GM12892 (cell line): Measurements from ENCODE around the gene NOX4.
"Not testable (repeated sequence)": the region's sequence is repeated elsewhere in the genome, so short reads cannot be mapped to it uniquely, and the experiment has no call there.

Experiments used
- POLR2A ChIP-seq: IDR thresholded peaks from 2 replicates; pipeline ENCODE4 v1.6.1; 2011; ENCODE audit warnings: low read depth, low read length, control low read depth
- POLR2AphosphoS5 ChIP-seq: IDR thresholded peaks from 2 replicates; pipeline ENCODE4 v1.6.1; 2011; ENCODE audit warnings: low read depth, low read length, control low read depth

DNA sequence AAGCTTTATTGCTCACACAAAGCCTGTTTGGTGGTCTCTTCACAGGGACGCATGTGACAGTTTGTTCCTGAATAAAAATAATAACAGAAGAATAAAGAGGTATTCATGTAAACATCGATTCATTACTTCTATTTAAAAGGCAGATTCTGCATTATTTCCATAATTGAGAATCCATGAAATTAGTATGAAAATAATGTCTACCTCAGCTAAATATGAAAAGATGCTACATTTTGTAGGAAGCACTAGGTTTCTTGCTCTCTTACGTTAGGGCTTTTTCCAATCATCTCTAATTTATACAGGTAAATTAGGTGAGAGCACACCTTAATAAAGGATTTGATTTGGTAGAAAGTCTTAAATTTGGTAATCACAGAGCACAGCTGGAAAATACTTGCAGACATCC, 103.7 kb downstream of the NOX4 start:
- TF ChIP-seq POLR2A, POLR2AphosphoS5: not testable (repeated sequence)
